Liver (tissue), 3 donors: ENCODE measurements around the gene CEP97.

Experiments used
- FOXA1 ChIP-seq: IDR thresholded peaks from 2 replicates; pipeline ENCODE4 v1.6.1; 2016; ENCODE audit warnings: antibody characterized with exemption
- HNF4A ChIP-seq, 2 donors: conservative IDR thresholded peaks; 2 replicates each; pipeline ENCODE4 v1.6.1; 2016; ENCODE audit warnings: antibody characterized with exemption in 2 of 2, mild to moderate bottlenecking in 2 of 2
- NR2F2 ChIP-seq: IDR thresholded peaks from 2 replicates; pipeline ENCODE4 v1.6.1; 2016; ENCODE audit warnings: antibody characterized with exemption
- RAD21 ChIP-seq, 2 donors: IDR thresholded peaks; 2 replicates each; pipeline ENCODE4 v1.6.1; 2016; ENCODE audit warnings: antibody characterized with exemption in 2 of 2, mild to moderate bottlenecking in 2 of 2
- SP1 ChIP-seq: IDR thresholded peaks from 2 replicates; pipeline ENCODE4 v1.6.1; 2018; ENCODE audit warnings: antibody characterized with exemption, mild to moderate bottlenecking
- YY1 ChIP-seq: IDR thresholded peaks from 2 replicates; pipeline ENCODE4 v1.6.1; 2016; ENCODE audit warnings: antibody characterized with exemption, mild to moderate bottlenecking
- TF ChIP-seq, protein P1 (sequence below): fragments of 150-350 bp; IDR thresholded peaks from 2 replicates; pipeline ENCODE4 v1.5.1; 2017; ENCODE audit warnings: improper control_type of control experiment, low read depth, low read length; ENCODE audit not compliant: missing input control
- TF ChIP-seq, protein P2 (sequence below): IDR thresholded peaks from 2 replicates; pipeline ENCODE4 v1.6.1; 2016; ENCODE audit warnings: antibody characterized with exemption
- donor health status: healthy.
- donor health status: healthy.

GRCh38 chr3:101676216-101676764, 48.1 kb upstream of the CEP97 start:
- TF ChIP-seq, protein P1, sequence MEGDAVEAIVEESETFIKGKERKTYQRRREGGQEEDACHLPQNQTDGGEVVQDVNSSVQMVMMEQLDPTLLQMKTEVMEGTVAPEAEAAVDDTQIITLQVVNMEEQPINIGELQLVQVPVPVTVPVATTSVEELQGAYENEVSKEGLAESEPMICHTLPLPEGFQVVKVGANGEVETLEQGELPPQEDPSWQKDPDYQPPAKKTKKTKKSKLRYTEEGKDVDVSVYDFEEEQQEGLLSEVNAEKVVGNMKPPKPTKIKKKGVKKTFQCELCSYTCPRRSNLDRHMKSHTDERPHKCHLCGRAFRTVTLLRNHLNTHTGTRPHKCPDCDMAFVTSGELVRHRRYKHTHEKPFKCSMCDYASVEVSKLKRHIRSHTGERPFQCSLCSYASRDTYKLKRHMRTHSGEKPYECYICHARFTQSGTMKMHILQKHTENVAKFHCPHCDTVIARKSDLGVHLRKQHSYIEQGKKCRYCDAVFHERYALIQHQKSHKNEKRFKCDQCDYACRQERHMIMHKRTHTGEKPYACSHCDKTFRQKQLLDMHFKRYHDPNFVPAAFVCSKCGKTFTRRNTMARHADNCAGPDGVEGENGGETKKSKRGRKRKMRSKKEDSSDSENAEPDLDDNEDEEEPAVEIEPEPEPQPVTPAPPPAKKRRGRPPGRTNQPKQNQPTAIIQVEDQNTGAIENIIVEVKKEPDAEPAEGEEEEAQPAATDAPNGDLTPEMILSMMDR: no peak
- TF ChIP-seq SP1: no peak
- TF ChIP-seq RAD21 (IDR thresholded peaks at IDR 0.05): no peak
- TF ChIP-seq HNF4A (conservative IDR thresholded peaks at IDR 0.05): no peak
- TF ChIP-seq FOXA1: no peak
- TF ChIP-seq, protein P2, sequence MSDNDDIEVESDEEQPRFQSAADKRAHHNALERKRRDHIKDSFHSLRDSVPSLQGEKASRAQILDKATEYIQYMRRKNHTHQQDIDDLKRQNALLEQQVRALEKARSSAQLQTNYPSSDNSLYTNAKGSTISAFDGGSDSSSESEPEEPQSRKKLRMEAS: no peak
- no peak for TF ChIP-seq YY1
- TF ChIP-seq NR2F2: no peak
